ENCODE data around the gene SESTD1.
"Not testable (repeated sequence)": the region's sequence is repeated elsewhere in the genome, so short reads cannot be mapped to it uniquely, and the experiment has no call there.

The SESTD1 gene

DNA sequence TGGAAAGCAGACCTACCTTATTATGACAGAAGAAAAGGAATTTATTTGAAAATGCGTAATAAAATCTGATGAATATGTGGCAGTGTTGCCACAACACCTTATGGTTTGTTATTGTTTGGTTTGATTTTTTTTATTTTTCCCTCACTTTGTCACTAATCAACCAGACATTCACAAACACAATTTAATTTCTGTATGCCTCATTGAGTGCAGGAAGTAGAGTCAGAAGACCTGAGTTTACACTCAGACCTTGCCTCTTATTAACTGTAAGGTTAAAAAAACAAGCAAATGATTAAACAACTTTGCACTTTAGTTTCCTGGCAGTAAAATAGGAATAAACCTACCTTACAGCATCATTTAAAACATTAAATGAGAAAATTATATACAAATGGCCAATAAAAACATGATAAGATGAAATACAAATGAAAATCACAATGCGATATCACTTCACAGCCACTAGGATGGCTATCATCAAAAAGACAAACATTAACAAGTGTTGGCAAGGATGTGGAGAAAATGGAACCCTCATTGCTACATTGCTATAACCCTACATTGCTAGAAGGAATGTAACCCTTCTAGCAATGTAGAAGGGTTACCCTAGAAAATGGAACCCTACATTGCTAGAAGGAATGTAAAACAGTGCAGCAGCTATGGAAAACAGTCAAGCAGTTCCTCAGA lies 3.3 kb downstream of the SESTD1 start:
- DNase-seq (ENCODE audit: low spot score in 2 of 2), result no peak
- H3K4me1 ChIP-seq, result peaks cover 12% of the 10 kb centered on the region
- no peaks in the 10 kb centered on the region for H3K36me3 ChIP-seq (replicated peaks)
- no peaks in the 10 kb centered on the region for H3K27me3 ChIP-seq (ENCODE audit: low read depth)
- in situ Hi-C loops (cut with MboI; ENCODE audit: low sequenced_read_pairs), result no loop called here
- H3K4me3 ChIP-seq, result no peak overlapping the region
- H3K9me3 ChIP-seq, result no peaks in the 10 kb centered on the region

DNA sequence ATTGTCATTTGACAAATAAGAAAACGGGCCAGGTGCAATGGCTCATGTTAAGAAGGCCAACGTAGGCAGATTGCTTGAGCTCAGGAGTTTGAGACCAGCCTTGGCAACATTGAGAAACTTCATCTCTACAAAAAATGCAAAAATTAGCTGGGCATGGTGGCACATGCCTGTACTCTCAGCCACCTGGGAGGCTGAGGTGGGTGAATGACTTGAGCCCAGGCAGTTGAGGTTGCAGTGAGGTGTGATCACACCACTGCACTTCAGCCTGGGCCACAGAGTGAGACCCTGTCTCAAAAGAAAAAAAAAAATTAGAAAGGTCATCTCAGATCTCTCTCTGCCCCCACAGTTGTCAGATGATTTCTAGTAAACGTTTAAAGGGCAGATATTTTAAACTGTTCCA lies 4.4 kb downstream of the SESTD1 start:
- no peaks in the 10 kb centered on the region for H3K27me3 ChIP-seq (ENCODE audit: low read depth)
- H3K9me3 ChIP-seq, result no peaks in the 10 kb centered on the region
- H3K4me3 ChIP-seq, result no peak overlapping the region
- in situ Hi-C loops (cut with MboI; ENCODE audit: low sequenced_read_pairs), result no loop called here
- peaks cover 12% of the 10 kb centered on the region for H3K4me1 ChIP-seq
- H3K36me3 ChIP-seq (replicated peaks), result no peaks in the 10 kb centered on the region
- no peak for DNase-seq (ENCODE audit: low spot score in 2 of 2)

DNA sequence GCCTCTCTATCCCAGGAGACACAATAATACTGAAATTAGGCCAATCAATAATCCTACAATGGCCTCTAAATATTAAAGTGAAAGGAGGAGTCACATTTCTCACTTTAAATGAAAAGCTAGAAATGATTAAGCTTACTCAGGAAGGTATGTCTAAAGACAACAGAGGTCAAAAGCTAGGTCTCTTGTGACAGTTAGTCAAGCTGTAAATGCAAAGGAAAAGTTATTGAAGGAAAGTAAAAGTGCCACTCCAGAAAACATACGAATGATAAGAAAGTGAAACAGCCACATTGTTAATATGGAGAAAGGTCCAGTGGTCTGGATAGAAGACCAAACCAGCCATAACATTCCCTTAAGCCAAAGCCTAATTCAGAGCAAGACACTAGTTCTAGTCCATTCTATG lies 9.5 kb downstream of the SESTD1 start:
- DNase-seq (ENCODE audit: low spot score in 2 of 2), result no peak
- Histone ChIP-seq H3K36me3 (replicated peaks) (no peaks in the 10 kb centered on the region), H3K27me3 (ENCODE audit: low read depth) (no peaks in the 10 kb centered on the region), H3K4me1 (no peaks in the 10 kb centered on the region), H3K4me3 (no peak overlapping the region), H3K9me3 (no peaks in the 10 kb centered on the region; the same call in 1 of the 2 replicates)
- in situ Hi-C loops (cut with MboI; ENCODE audit: low sequenced_read_pairs), result no loop called here

GRCh38 chr2:179253226-179253625 lies 11.4 kb downstream of the SESTD1 start:
- DNase-seq (ENCODE audit: low spot score in 2 of 2), result no peak
- H3K36me3 ChIP-seq (replicated peaks), result no peaks in the 10 kb centered on the region
- no peaks in the 10 kb centered on the region for H3K4me1 ChIP-seq
- H3K4me3 ChIP-seq, result no peak overlapping the region
- H3K27me3 ChIP-seq (ENCODE audit: low read depth), result no peaks in the 10 kb centered on the region
- no peaks in the 10 kb centered on the region; the same call in 1 of the 2 replicates for H3K9me3 ChIP-seq
- in situ Hi-C loops (cut with MboI; ENCODE audit: low sequenced_read_pairs), result no loop called here

GRCh38 chr2:179252423-179252822 lies 12.2 kb downstream of the SESTD1 start:
- in situ Hi-C loops (cut with MboI; ENCODE audit: low sequenced_read_pairs), result no loop called here
- H3K36me3 ChIP-seq (replicated peaks), result no peaks in the 10 kb centered on the region
- DNase-seq (ENCODE audit: low spot score in 2 of 2), result no peak
- no peak overlapping the region for H3K4me3 ChIP-seq
- H3K9me3 ChIP-seq, result no peaks in the 10 kb centered on the region; the same call in 1 of the 2 replicates
- H3K4me1 ChIP-seq, result no peaks in the 10 kb centered on the region
- H3K27me3 ChIP-seq (ENCODE audit: low read depth), result no peaks in the 10 kb centered on the region

DNA sequence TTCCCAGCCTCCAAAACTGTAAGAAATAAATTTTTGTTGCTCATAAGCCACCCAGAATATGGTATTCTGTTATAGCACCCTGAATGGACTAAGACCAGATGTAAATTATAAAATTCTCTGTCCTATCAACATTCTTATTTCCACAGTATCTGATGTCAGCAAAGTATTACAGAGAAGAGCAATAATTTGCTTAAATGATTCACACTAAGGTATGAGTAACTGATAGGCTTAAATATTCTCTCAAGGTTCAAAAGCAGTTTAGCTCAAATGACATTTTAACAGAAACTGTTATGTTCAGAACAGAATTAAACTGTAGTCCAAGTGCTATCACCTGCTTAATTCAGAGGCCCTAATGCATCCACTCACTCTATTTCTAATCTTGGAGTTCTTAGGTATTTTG lies 12.8 kb downstream of the SESTD1 start:
- H3K27me3 ChIP-seq (ENCODE audit: low read depth), result no peaks in the 10 kb centered on the region
- H3K9me3 ChIP-seq, result no peaks in the 10 kb centered on the region; the same call in 1 of the 2 replicates
- no peaks in the 10 kb centered on the region for H3K36me3 ChIP-seq (replicated peaks)
- H3K4me1 ChIP-seq, result no peaks in the 10 kb centered on the region
- in situ Hi-C loops (cut with MboI; ENCODE audit: low sequenced_read_pairs), result no loop called here
- DNase-seq (ENCODE audit: low spot score in 2 of 2), result no peak
- no peak overlapping the region for H3K4me3 ChIP-seq

DNA sequence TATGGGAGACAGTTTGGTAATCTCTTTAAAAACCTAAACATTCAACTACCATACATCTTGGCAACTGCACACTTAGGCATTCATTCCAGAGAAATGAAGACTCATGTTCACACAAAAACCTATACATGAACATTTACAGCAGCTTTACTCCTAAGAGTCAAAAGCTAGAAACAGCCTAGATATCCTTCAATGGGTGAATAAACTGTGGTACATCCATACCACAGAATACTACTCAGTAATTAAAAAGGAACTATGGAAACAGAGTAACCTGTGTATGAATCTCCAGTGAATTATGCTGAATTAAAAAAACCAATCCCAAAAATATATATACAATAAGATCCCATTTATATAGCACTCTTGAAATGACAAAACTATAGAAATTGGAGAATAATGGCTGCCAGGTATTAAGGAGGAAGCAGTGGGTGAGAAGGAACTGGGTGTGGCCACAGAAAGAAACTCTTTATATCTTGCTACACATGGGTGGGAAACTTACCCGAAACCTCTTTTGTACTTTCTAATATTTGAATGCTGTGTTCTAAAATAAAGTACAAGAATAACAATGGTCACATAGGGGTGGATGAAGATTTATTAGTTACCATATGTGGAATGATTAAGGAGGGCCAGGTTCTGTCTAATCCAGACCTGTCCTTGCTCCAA lies 13.7 kb downstream of the SESTD1 start:
- Histone ChIP-seq H3K36me3 (replicated peaks) (no peaks in the 10 kb centered on the region), H3K27me3 (ENCODE audit: low read depth) (no peaks in the 10 kb centered on the region), H3K4me3 (no peak overlapping the region), H3K4me1 (no peaks in the 10 kb centered on the region), H3K9me3 (no peaks in the 10 kb centered on the region; the same call in 1 of the 2 replicates)
- in situ Hi-C loops (cut with MboI; ENCODE audit: low sequenced_read_pairs), result no loop called here
- DNase-seq (ENCODE audit: low spot score in 2 of 2), result no peak

- in situ Hi-C loops (cut with MboI; ENCODE audit: low sequenced_read_pairs), result no loop called here
Observed at GRCh38 chr2:179250095-179250494, 14.5 kb downstream of the SESTD1 start.

GRCh38 chr2:179248024-179248348 lies 16.6 kb downstream of the SESTD1 start:
- in situ Hi-C loops (cut with MboI; ENCODE audit: low sequenced_read_pairs), result no loop called here
- Histone ChIP-seq H3K27me3 (ENCODE audit: low read depth) (no peaks in the 10 kb centered on the region), H3K4me1 (no peaks in the 10 kb centered on the region), H3K9me3 (no peaks in the 10 kb centered on the region; the same call in 1 of the 2 replicates), H3K36me3 (replicated peaks) (no peaks in the 10 kb centered on the region), H3K4me3 (no peak overlapping the region)
- DNase-seq (ENCODE audit: low spot score in 2 of 2), result no peak

More at GRCh38 chr2:179250095-179250494, 14.5 kb downstream of the SESTD1 start:
- Histone ChIP-seq H3K9me3 (no peaks in the 10 kb centered on the region; the same call in 1 of the 2 replicates), H3K4me3 (no peak overlapping the region), H3K4me1 (no peaks in the 10 kb centered on the region), H3K36me3 (replicated peaks) (no peaks in the 10 kb centered on the region), H3K27me3 (ENCODE audit: low read depth) (no peaks in the 10 kb centered on the region)
- no peak for DNase-seq (ENCODE audit: low spot score in 2 of 2)

DNA sequence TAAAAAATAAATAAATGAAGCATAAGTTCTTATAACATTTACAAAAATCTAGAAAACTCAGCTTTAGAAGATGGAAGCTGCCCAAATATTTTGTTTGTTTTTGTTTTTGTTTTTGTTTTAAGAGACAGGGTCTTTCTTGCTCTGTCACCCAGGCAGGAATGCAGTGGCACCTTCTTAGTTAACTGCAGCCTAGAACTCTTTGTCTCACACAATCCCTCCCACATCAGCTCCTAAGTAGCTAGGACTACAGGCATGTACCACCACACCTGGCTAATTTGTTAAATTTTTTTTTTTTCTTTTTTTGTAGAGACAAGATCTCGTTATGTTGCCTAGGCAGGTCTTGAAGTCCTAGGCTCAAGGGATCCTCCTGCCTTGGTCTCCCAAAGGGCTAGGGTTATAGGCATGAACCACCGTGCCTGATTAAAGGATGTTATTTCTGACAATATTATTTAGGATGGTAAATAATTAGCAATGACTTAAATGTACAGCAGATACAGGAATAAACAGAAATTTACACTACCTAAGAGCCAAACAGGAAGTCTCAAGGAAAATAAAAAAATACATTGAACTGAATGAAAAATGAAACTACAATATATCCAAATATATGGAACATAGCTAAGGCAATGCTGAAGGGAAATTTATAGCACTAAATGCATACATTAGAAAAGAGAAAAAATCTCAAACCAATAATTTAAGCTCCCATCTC lies 17.2 kb downstream of the SESTD1 start:
- H3K36me3 ChIP-seq (replicated peaks), result no peaks in the 10 kb centered on the region
- DNase-seq (ENCODE audit: low spot score in 2 of 2), result no peak
- H3K4me3 ChIP-seq, result no peak overlapping the region
- no peaks in the 10 kb centered on the region for H3K27me3 ChIP-seq (ENCODE audit: low read depth)
- no peaks in the 10 kb centered on the region for H3K4me1 ChIP-seq
- no peaks in the 10 kb centered on the region; the same call in 1 of the 2 replicates for H3K9me3 ChIP-seq
- in situ Hi-C loops (cut with MboI; ENCODE audit: low sequenced_read_pairs), result no loop called here

DNA sequence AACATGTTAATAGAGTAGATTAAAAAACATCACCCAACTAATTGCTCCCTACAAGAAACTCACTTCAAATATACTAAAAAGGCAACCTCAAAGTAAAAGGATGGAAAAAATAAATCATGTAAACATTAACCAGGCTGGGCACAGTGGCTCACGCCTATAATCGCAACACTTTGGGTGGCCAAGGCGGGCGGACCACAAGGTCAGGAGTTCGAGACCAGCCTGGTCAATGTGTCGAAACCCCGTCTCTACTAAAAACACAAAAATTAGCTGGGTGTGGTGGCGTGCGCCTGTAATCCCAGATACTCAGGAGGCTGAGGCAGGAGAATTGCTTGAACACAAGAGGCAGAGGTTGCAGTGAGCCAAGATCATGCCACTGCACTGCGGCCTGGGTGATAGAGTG lies 18.8 kb downstream of the SESTD1 start:
- H3K4me1 ChIP-seq; in situ Hi-C loops (cut with MboI; ENCODE audit: low sequenced_read_pairs); H3K9me3 ChIP-seq: not testable (repeated sequence)

GRCh38 chr2:179243046-179243445 lies 21.6 kb downstream of the SESTD1 start:
- Histone ChIP-seq H3K4me3 (no peak overlapping the region), H3K4me1 (peaks cover 15% of the 10 kb centered on the region), H3K9me3 (no peaks in the 10 kb centered on the region), H3K27me3 (ENCODE audit: low read depth) (no peaks in the 10 kb centered on the region), H3K36me3 (replicated peaks) (no peaks in the 10 kb centered on the region)
- in situ Hi-C loops (cut with MboI; ENCODE audit: low sequenced_read_pairs), result no loop called here
- no peak for DNase-seq (ENCODE audit: low spot score in 2 of 2)

More for the DNA sequence above, 18.8 kb downstream of the SESTD1 start:
- H3K4me3 ChIP-seq; H3K36me3 ChIP-seq (replicated peaks); H3K27me3 ChIP-seq (ENCODE audit: low read depth); DNase-seq (ENCODE audit: low spot score in 2 of 2): not testable (repeated sequence)

GRCh38 chr2:179240481-179241451 lies 23.9 kb downstream of the SESTD1 start:
- DNase-seq (ENCODE audit: low spot score in 2 of 2), result peak; percentile 70 to 86
- no peaks in the 10 kb centered on the region for H3K9me3 ChIP-seq
- in situ Hi-C loops (cut with MboI; ENCODE audit: low sequenced_read_pairs), result no loop called here

More at GRCh38 chr2:179240481-179241451, 23.9 kb downstream of the SESTD1 start:
- Histone ChIP-seq H3K4me3 (no peak overlapping the region), H3K27me3 (ENCODE audit: low read depth) (no peaks in the 10 kb centered on the region), H3K4me1 (peaks cover 15% of the 10 kb centered on the region), H3K36me3 (replicated peaks) (no peaks in the 10 kb centered on the region)
